ENCODE results near the gene PACRGL. TPM values are rescaled to one million over a fixed set of nuclear protein-coding genes. Genes with fewer than 3 reads are reported as not detected.

Gene PACRGL
- total and polyA plus RNA-seq, 9 of the 15 experiments (the other 6 are each of a cell fraction or from before 2014, with no cell fraction given), result 6.6 to 55.0 (median 27.5) TPM

- TF ChIP-seq ETV1 (tag; conservative IDR thresholded peaks at IDR 0.05; ENCODE audit: low read depth) (peak; percentile 50; the same call in 1 of the 2 replicates), PCBP2 (IDR thresholded peaks at IDR 0.05; ENCODE audit: low read depth, low read length, poor library complexity, severe bottlenecking) (no peak), SETDB1 (IDR thresholded peaks at IDR 0.05; ENCODE audit: low read length) (no peak), TGIF2 (CRISPR knock-in tag; IDR thresholded peaks at IDR 0.05) (no peak), HDAC1 (IDR thresholded peaks at IDR 0.05) (0 out of 4 replicates have a peak, but pooled peaks of 1 of the 2 experiments have one; percentile 42), FOXJ2 (tag; IDR thresholded peaks at IDR 0.05) (no peak), RBFOX2 (IDR thresholded peaks at IDR 0.05; ENCODE audit: low read depth, low read length) (no peak), TEAD1 (CRISPR knock-in tag; IDR thresholded peaks at IDR 0.05) (peak in 1 of 2 experiments; percentile 49; a peak in 1 of 4 replicates), CBFA2T2 (conservative IDR thresholded peaks at IDR 0.05) (peak; percentile 93), HDAC3 (IDR thresholded peaks at IDR 0.05; ENCODE audit: borderline replicate concordance, partially characterized antibody) (peak; percentile 55), ZNF224 (CRISPR knock-in tag; IDR thresholded peaks at IDR 0.05) (no peak), SLC30A9 (CRISPR knock-in tag; IDR thresholded peaks at IDR 0.05) (no peak), FOXM1 (IDR thresholded peaks at IDR 0.05; ENCODE audit: low read depth) (peak; percentile 85), FOXM1 (CRISPR knock-in tag; IDR thresholded peaks at IDR 0.05; ENCODE audit: low read depth) (no peak), BCL6 (CRISPR knock-in tag; IDR thresholded peaks at IDR 0.05) (no peak), ETV5 (CRISPR knock-in tag; IDR thresholded peaks at IDR 0.05; ENCODE audit: low read depth) (no peak), PRPF4 (IDR thresholded peaks at IDR 0.05; ENCODE audit: insufficient read depth, low read depth, low read length, poor library complexity, severe bottlenecking) (no peak), KDM4B (IDR thresholded peaks at IDR 0.05; ENCODE audit: borderline replicate concordance in 2 of 2, low read depth in 1 of 2) (no peak), MECOM (CRISPR knock-in tag; IDR thresholded peaks at IDR 0.05) (no peak), MAFF (IDR thresholded peaks at IDR 0.05; ENCODE audit: low read length) (no peak), SAP30 (IDR thresholded peaks at IDR 0.05; ENCODE audit: borderline replicate concordance, insufficient read depth, low read depth, low read length, poor library complexity, severe bottlenecking) (no peak), ZNF174 (CRISPR knock-in tag; IDR thresholded peaks at IDR 0.05) (no peak), MCM3 (IDR thresholded peaks at IDR 0.05) (no peak), SRF (CRISPR knock-in tag; IDR thresholded peaks at IDR 0.05) (no peak; a peak in 1 of 4 replicates)
- TF ChIP-seq, protein P1, sequence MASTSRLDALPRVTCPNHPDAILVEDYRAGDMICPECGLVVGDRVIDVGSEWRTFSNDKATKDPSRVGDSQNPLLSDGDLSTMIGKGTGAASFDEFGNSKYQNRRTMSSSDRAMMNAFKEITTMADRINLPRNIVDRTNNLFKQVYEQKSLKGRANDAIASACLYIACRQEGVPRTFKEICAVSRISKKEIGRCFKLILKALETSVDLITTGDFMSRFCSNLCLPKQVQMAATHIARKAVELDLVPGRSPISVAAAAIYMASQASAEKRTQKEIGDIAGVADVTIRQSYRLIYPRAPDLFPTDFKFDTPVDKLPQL (IDR thresholded peaks at IDR 0.05; ENCODE audit: extremely low read depth, insufficient read length), result no peak
- TF ChIP-seq, protein P2, sequence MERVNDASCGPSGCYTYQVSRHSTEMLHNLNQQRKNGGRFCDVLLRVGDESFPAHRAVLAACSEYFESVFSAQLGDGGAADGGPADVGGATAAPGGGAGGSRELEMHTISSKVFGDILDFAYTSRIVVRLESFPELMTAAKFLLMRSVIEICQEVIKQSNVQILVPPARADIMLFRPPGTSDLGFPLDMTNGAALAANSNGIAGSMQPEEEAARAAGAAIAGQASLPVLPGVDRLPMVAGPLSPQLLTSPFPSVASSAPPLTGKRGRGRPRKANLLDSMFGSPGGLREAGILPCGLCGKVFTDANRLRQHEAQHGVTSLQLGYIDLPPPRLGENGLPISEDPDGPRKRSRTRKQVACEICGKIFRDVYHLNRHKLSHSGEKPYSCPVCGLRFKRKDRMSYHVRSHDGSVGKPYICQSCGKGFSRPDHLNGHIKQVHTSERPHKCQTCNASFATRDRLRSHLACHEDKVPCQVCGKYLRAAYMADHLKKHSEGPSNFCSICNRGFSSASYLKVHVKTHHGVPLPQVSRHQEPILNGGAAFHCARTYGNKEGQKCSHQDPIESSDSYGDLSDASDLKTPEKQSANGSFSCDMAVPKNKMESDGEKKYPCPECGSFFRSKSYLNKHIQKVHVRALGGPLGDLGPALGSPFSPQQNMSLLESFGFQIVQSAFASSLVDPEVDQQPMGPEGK (CRISPR knock-in tag; IDR thresholded peaks at IDR 0.05; ENCODE audit: borderline replicate concordance), result no peak
- TF ChIP-seq, protein P3, sequence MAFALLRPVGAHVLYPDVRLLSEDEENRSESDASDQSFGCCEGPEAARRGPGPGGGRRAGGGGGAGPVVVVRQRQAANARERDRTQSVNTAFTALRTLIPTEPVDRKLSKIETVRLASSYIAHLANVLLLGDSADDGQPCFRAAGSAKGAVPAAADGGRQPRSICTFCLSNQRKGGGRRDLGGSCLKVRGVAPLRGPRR (CRISPR knock-in tag; IDR thresholded peaks at IDR 0.05), result no peak
Observed at GRCh38 chr4:20698820-20699219, 1.4 kb upstream of the PACRGL start (continued).
